H1 (cell line): ENCODE measurements around the gene RAD51B. TPM values are rescaled to one million over a fixed set of nuclear protein-coding genes. Genes with fewer than 3 reads are reported as not detected.

Experiments used
- EZH2 ChIP-seq: fragments of 200-600 bp; sonication (generic); IDR thresholded peaks from 2 replicates; pipeline ENCODE4 v1.7.1; 2012; ENCODE audit warnings: low read depth, mild to moderate bottlenecking, moderate library complexity, low read length, inconsistent platforms; ENCODE audit not compliant: severe bottlenecking
- NANOG ChIP-seq: IDR thresholded peaks from 2 replicates; pipeline ENCODE4 v1.6.1; 2011; ENCODE audit warnings: low read length, low read depth, mild to moderate bottlenecking, inconsistent platforms; ENCODE audit not compliant: insufficient read depth, poor library complexity, severe bottlenecking
- RFX5 ChIP-seq: IDR thresholded peaks from 2 replicates; pipeline ENCODE4 v1.6.1; 2011; ENCODE audit warnings: low read depth, low read length, improper control_type of control experiment, borderline replicate concordance
- SIX5 ChIP-seq: IDR thresholded peaks from 2 replicates; pipeline ENCODE4 v1.6.1; 2011; ENCODE audit warnings: mild to moderate bottlenecking, low read depth, low read length
- polyA plus RNA-seq, 7 experiments: library from polyadenylated mRNA; depleted of rRNA in 3 of 7; stranded (reverse) in 5 of 7; unstranded in 2 of 7; fragments of >200 nt in 5 of 7; fragments of 200-250 nt in 2 of 7; gene quantifications; 1 replicate in 5 of 7; 2 replicates in 1 of 7; 4 replicates in 1 of 7; pipeline versions ENCODE4 v1.2.1 to v1.2.3, GENCODE V29; 2011 to 2013; ENCODE audit warnings: missing spikeins in 2 of 7, mixed read lengths in 2 of 7
- total RNA-seq: library from RNA; stranded (reverse); fragmentation: NEBNext Ultra II Directional; extraction: Animal tissue kit (Norgen Biotek cat#: 25700); gene quantifications from 2 replicates; pipeline ENCODE4 v1.2.1, GENCODE V29; 2021
- TF ChIP-seq, protein P1 (sequence below), 3 experiments: IDR thresholded peaks; 1 replicate in 2 of 3; 2 replicates in 1 of 3; pipeline versions ENCODE4 v1.5.1 to v1.6.1; 2011; ENCODE audit warnings: low read length in 3 of 3, mild to moderate bottlenecking in 3 of 3, inconsistent platforms in 2 of 3, low read depth in 1 of 3, moderate library complexity in 1 of 3; ENCODE audit not compliant: insufficient read depth in 1 of 3; ENCODE audit errors: control extremely low read depth in 1 of 3
- TF ChIP-seq, protein P2 (sequence below): IDR thresholded peaks from 2 replicates; pipeline ENCODE4 v1.6.1; 2011; ENCODE audit warnings: low read length, improper control_type of control experiment
- TF ChIP-seq, protein P3 (sequence below): IDR thresholded peaks from 2 replicates; pipeline ENCODE4 v1.6.1; 2011; ENCODE audit warnings: low read depth, mild to moderate bottlenecking, low read length; ENCODE audit not compliant: insufficient read depth

The RAD51B gene
- total and polyA plus RNA-seq, 2 of the 8 experiments (the other 6 are each of a cell fraction or from before 2014, with no cell fraction given) = 3.9 to 14.9 TPM

DNA sequence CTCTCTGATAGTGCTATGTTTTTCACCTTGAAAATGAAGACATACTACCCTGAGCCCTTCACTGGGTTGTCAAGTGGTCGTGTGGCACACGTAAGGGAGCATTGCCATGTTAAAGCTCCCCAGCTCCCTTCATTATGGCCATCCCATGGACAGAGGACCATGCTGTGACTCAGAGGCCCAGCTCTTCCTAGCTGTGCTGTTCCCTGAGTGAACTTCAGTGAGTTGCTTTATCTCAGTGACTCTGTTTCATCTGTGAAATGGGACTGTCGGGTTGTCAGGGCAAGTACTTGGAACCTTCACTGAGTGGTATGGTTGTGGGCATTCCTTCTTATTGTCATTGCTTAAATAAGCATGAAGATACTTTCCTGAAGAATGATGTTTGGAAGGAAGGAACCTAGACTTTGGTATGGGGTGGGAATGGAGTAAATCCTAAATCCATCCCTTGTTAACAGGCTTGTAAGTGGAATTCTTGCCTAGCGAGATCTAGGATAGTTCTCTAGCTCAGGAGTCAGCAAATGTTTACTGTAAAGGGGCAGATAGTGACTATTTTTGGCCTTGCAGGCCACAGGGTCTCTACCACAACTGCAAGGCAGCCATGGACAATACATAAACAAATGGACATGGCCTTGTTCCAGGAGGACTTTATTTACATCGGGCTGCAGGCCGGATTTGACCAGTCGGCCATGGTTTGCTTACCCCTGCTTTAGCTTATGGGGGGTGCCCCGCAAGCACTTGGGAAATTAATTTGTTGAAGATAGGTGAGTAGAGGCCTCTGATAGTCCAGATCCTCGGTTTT lies 689.8 kb downstream of the RAD51B start (continued):
- TF ChIP-seq, protein P1, sequence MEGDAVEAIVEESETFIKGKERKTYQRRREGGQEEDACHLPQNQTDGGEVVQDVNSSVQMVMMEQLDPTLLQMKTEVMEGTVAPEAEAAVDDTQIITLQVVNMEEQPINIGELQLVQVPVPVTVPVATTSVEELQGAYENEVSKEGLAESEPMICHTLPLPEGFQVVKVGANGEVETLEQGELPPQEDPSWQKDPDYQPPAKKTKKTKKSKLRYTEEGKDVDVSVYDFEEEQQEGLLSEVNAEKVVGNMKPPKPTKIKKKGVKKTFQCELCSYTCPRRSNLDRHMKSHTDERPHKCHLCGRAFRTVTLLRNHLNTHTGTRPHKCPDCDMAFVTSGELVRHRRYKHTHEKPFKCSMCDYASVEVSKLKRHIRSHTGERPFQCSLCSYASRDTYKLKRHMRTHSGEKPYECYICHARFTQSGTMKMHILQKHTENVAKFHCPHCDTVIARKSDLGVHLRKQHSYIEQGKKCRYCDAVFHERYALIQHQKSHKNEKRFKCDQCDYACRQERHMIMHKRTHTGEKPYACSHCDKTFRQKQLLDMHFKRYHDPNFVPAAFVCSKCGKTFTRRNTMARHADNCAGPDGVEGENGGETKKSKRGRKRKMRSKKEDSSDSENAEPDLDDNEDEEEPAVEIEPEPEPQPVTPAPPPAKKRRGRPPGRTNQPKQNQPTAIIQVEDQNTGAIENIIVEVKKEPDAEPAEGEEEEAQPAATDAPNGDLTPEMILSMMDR (IDR thresholded peaks at IDR 0.05; ENCODE audit: control extremely low read depth in 1 of 3, insufficient read depth in 1 of 3, low read depth in 1 of 3, low read length in 3 of 3) = no peak
- TF ChIP-seq, protein P2, sequence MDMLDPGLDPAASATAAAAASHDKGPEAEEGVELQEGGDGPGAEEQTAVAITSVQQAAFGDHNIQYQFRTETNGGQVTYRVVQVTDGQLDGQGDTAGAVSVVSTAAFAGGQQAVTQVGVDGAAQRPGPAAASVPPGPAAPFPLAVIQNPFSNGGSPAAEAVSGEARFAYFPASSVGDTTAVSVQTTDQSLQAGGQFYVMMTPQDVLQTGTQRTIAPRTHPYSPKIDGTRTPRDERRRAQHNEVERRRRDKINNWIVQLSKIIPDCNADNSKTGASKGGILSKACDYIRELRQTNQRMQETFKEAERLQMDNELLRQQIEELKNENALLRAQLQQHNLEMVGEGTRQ = no peak
- TF ChIP-seq RFX5 (no peak), EZH2 (no peak), SIX5 (no peak), NANOG (no peak)
- TF ChIP-seq, protein P3, sequence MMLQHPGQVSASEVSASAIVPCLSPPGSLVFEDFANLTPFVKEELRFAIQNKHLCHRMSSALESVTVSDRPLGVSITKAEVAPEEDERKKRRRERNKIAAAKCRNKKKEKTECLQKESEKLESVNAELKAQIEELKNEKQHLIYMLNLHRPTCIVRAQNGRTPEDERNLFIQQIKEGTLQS = no peak
